ENCODE results near the gene ALX4. TPM values are rescaled to one million over a fixed set of nuclear protein-coding genes. Genes with fewer than 3 reads are reported as not detected.

ALX4 gene
- total RNA-seq, 6 experiments from 2014 or later = not detected

DNA sequence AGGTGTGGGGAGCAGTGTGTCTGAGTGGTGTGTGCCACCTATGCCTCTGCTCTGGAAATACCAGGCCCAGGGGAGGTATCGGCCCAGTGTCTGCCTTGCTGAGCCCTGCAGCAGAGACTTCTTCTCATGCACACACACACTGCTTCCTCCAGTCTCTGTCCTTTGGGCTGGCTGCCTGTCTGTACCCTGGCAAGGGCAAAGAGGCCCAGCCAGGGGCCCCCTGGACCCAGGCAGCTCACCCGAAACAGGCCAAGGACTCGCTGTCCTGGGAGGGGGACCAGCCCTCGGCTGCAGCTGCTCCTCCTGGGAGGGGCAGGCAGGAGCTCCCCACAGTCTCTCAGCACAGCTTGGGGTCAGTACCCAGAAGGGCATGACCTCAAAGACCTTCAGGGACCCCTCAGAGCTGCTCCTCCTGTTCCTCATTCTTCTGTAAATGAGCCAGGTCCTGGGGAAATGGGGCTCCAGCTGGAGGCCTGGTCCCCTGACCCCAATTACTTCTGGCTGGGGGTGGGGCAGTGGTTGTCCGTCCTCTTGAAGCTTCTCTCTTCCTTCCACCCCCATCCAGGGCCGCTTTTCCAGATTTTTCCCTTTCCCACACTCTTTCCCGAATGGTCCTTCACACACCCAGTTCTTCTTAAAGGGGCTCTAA lies 24.5 kb upstream of the ALX4 start:
- DNase-seq (no peak), ATAC-seq (peak in 1 of 4 donors; percentile 33)
- H3K9me3 ChIP-seq = no peaks in the 10 kb centered on the region
- no peak overlapping the region for H3K27ac ChIP-seq
- no peaks in the 10 kb centered on the region for H3K4me1 ChIP-seq
- peaks cover 0 to 19% of the 10 kb centered on the region in 2 donors for H3K27me3 ChIP-seq
- no peaks in the 10 kb centered on the region for H3K36me3 ChIP-seq
- intact Hi-C loops (cut with DNase I) = no loop called here
- H3K4me3 ChIP-seq = no peak overlapping the region
- no peak for TF ChIP-seq POLR2A (IDR thresholded peaks at IDR 0.05)
- TF ChIP-seq, protein P1, sequence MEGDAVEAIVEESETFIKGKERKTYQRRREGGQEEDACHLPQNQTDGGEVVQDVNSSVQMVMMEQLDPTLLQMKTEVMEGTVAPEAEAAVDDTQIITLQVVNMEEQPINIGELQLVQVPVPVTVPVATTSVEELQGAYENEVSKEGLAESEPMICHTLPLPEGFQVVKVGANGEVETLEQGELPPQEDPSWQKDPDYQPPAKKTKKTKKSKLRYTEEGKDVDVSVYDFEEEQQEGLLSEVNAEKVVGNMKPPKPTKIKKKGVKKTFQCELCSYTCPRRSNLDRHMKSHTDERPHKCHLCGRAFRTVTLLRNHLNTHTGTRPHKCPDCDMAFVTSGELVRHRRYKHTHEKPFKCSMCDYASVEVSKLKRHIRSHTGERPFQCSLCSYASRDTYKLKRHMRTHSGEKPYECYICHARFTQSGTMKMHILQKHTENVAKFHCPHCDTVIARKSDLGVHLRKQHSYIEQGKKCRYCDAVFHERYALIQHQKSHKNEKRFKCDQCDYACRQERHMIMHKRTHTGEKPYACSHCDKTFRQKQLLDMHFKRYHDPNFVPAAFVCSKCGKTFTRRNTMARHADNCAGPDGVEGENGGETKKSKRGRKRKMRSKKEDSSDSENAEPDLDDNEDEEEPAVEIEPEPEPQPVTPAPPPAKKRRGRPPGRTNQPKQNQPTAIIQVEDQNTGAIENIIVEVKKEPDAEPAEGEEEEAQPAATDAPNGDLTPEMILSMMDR (IDR thresholded peaks at IDR 0.05) = no peak
- 19% methylated on average over 3 of the region's 7 CpGs for WGBS (ENCODE audit: insufficient coverage, low coverage, low lambda C conversion rate, missing lambda C conversion rate)

DNA sequence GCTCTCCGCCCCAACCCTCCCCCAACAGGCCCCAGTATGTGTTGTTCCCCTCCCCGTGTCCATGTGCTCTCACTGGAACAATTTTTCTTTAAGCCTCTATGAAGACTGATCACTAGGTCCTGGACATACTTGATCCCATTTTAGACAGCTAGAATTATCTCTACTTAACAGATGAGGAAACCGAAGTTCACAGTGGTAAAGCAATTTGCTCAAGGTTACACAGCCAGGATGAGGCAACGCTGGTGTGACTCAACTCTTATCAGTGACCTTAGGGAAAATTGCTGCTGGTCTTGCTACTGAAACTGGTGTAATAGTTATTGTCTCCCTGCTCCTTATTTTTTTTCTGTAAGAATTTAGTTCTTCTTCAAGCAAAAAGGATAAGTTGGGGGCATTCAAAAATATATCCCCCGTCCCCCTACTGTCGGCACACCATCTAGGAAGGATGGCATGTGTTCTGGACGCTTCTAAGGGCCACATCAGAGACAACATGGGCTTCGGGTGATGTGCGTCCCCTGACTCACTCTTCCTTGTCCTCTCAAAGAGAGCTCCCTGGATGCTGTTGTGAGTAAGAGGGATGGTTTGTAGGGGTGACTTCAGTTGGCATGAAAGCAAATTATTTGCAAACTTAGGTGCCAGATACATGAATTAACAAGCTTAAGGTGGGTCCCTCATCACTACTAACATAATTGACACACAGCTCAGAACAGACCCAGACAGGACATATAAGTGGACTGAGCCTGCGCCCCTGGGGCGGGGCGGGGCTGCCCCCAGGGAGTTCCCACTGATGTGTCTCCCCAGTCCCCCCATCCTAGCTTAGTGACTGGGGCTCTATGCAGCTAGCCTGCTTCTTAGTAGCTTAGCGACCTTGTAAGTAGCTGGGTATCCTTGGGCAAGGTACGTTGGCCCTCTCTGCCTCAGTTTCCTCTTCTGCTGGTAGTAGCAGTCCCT lies 23.6 kb upstream of the ALX4 start:
- no peak for DNase-seq
- intact Hi-C loops (cut with DNase I) = no loop called here
- H3K27me3 ChIP-seq = peaks cover 0 to 19% of the 10 kb centered on the region in 2 donors
- no peaks in the 10 kb centered on the region for H3K9me3 ChIP-seq
- WGBS (ENCODE audit: insufficient coverage, low coverage, low lambda C conversion rate, missing lambda C conversion rate) = 47% methylated on average over 8 of the region's 14 CpGs
- H3K36me3 ChIP-seq = no peaks in the 10 kb centered on the region
- H3K4me3 ChIP-seq = no peak overlapping the region
- no peak for TF ChIP-seq POLR2A (IDR thresholded peaks at IDR 0.05)
- TF ChIP-seq, protein P1 (IDR thresholded peaks at IDR 0.05) = no peak
- no peak for ATAC-seq
- H3K27ac ChIP-seq = no peak overlapping the region
- H3K4me1 ChIP-seq = no peaks in the 10 kb centered on the region

DNA sequence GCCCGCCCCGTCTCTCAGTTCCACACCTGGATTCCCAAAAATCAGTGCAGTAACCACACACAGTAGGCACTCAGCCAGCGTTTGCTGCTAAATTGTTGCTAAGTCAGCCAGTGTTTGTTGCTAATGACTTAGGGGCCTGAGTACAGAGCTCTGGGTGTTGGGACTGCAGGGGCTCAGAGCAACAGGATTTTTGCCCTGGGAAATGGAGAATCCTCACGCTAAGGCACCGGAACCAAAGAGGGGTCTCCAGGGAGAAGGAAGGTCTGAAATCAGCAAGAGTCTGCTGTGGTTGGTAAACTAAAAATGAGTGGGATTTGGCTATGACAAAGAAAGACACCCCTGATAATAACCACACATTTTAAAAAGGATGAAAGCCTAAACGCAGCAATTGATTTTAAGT lies 22.7 kb upstream of the ALX4 start:
- intact Hi-C loops (cut with DNase I) = no loop called here
- Histone ChIP-seq H3K9me3 (no peaks in the 10 kb centered on the region), H3K27ac (no peak overlapping the region), H3K27me3 (peaks cover 0 to 22% of the 10 kb centered on the region in 2 donors), H3K4me1 (no peaks in the 10 kb centered on the region), H3K36me3 (no peaks in the 10 kb centered on the region), H3K4me3 (no peak overlapping the region)
- WGBS (ENCODE audit: insufficient coverage, low coverage, low lambda C conversion rate, missing lambda C conversion rate) = 48% methylated on average over 3 of the region's 6 CpGs
- ATAC-seq (no peak), DNase-seq (no peak)
- TF ChIP-seq, protein P1 (IDR thresholded peaks at IDR 0.05) = no peak
- no peak for TF ChIP-seq POLR2A (IDR thresholded peaks at IDR 0.05)

DNA sequence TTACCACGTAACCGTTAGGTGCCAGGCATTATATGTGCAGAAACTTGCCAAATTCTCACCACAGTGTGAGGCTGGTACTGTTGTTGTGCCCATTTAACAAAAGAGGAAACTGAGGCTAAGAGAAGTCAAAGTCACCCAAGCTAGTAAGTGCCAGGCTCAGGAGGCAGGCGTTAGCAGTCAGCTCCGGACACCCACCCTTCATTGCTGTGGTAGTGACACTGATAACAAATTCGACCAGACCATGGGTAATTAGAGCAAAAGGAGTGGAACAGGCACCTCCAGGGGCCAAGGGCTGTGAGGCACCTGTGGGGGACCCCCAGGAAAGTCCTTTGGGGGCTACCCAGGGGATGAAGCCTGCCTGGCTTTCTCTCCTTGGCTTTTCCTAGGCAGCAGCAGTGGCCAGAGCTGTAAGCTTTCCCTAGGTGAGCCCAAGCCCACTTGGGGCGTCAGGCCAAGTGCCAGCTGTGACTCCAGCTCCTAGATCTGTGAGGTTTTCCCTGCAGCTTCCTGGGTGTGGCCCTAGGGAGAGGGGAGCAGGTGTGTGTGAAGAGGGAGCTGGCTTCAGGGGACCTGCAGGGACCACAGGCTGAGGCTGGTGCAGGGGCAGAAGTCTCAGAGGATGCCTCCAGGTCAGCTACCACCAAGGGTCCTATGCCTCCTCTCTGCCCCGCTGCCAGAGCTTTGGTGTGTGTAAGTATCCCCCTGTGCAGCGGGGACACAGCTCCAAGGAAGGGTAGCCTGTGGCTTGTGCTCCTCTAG lies 19.7 kb upstream of the ALX4 start:
- DNase-seq (no peak), ATAC-seq (no peak)
- no peaks in the 10 kb centered on the region for H3K9me3 ChIP-seq
- intact Hi-C loops (cut with DNase I) = no loop called here
- no peak overlapping the region for H3K27ac ChIP-seq
- H3K4me1 ChIP-seq = no peaks in the 10 kb centered on the region
- no peak overlapping the region for H3K4me3 ChIP-seq
- 35% methylated on average over 5 of the region's 8 CpGs for WGBS (ENCODE audit: insufficient coverage, low coverage, low lambda C conversion rate, missing lambda C conversion rate)
- TF ChIP-seq POLR2A (IDR thresholded peaks at IDR 0.05) = no peak
- TF ChIP-seq, protein P1 (IDR thresholded peaks at IDR 0.05) = no peak
- no peaks in the 10 kb centered on the region for H3K36me3 ChIP-seq
- H3K27me3 ChIP-seq = peaks cover 0 to 12% of the 10 kb centered on the region in 2 donors
